CD4-positive, alpha-beta T cell treated with Interleukin-2 at 100 ng/mL for 4 hours (primary cell): ENCODE data around the gene MGAT5.
A peak's percentile ranks its signal among the peaks of the same experiment; 100 is the strongest.

Experiments used
- DNase-seq: peaks from one replicate; pipeline ENCODE4 v3.0.0-alpha.2; 2020; ENCODE audit warnings: low spot score

MGAT5 gene, protein sequence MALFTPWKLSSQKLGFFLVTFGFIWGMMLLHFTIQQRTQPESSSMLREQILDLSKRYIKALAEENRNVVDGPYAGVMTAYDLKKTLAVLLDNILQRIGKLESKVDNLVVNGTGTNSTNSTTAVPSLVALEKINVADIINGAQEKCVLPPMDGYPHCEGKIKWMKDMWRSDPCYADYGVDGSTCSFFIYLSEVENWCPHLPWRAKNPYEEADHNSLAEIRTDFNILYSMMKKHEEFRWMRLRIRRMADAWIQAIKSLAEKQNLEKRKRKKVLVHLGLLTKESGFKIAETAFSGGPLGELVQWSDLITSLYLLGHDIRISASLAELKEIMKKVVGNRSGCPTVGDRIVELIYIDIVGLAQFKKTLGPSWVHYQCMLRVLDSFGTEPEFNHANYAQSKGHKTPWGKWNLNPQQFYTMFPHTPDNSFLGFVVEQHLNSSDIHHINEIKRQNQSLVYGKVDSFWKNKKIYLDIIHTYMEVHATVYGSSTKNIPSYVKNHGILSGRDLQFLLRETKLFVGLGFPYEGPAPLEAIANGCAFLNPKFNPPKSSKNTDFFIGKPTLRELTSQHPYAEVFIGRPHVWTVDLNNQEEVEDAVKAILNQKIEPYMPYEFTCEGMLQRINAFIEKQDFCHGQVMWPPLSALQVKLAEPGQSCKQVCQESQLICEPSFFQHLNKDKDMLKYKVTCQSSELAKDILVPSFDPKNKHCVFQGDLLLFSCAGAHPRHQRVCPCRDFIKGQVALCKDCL

DNA sequence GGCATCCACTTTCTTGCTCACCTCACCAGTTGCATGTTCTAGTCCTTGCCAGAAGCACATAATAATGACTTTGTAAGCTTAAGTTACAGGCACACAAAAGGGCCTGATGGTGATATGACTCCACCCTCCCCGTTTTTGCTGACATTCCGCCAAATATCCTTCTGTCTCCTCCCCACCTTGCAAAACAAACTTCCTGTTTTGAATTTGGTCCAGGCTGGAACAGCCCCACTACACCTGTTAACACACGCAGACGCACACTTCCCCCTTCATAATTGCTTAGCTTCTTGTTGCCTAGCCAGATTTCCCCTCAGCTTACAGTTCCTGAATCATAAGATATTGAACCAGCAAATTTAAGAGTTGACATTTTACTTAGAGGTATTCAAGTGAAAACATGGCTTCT is at the start of gene MGAT5:
Gene MGAT5, plus strand, starts transcription at position 269 of the 400 bp plus-strand sequence. CDS start 332 bp downstream, outside the sequence.
- DNase-seq, result no peak

DNA sequence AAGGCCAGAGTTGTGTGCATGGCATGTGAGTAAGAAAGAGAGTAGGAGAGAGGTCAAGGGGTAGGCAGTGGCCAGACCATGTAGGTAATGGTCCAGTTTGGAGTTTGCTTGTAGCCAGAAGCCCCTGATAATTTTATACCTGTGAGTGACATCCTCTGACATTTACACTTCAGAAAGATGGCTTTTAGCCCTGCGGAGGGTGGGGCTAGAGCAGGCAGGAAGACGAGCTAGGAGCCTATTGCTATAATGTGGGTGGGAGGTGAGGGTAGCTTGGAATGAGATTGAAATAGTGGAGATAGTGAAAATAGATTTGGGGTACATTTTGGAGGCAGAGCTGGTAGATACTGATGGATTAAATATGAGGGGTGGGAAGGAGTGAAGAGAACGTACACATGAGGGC is 48.8 kb upstream of the MGAT5 start:
- no peak for DNase-seq

DNA sequence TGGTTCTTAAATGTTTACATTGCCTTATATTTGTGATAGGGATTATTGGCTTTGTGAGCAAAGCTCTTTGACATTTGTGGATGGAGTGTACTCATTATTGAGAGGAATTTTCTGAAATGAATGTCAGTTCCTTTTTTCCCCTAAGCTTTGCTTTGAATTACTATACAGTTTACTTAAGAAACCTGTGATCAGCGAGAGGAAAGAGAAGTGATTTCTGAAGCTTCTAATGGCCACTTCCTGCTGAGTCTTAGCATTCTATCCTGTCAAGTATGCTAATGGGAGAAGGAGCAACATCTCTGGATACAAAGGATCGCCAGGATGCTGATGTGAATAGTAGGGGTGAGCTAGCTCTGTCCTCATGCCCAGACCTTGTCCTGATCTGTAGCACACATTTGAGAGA is 47.8 kb upstream of the MGAT5 start:
- DNase-seq, result no peak

DNA sequence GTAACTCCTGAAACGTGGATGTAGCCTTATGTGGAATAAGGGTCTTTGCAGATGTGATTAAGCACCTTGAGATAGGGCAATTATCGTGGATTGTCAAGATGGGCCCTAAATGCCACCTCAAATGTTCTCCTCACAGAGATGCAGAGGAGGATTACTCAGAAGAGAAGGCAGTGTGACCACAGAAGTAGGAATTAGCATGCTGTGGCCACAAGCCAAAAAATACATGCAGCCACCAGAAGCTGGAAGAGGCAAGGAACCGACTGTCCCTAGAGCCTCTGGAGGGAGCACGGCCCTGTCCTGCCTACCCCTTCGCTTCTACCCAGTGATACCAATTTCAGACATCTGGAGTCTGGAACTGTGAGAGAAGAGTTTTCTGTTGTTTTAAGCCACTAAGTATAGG is 47.3 kb upstream of the MGAT5 start:
- DNase-seq, result no peak

DNA sequence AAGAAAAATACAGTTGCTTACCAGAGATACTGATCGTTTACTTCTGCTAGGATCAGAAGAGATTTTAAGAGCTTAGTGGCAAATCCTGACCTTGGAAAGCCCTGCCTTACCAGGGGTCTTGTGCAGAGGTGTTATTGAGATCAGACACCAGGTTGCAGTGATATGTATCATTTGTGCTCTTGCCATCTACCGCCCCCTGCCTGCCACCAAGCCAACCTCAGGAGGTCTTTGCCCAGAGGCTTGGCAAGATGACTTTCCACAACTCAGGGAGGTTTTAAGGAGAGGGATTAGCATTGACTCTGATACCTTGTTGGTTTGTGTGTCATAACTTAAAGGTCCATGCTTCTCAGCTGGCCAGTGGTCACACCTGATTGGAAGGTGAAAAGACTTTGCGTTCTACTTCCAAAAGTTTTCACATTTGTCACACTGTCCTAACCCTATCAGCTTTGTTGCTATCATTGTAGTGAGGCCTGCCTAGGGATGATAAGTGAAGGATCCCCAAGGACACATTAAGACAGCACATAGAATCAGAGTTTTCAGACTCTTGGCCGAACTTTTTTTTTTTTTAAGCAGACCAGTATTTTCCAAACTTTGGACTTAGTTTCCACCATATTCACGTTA is 46.2 kb upstream of the MGAT5 start:
- peak; percentile 68 for DNase-seq

DNA sequence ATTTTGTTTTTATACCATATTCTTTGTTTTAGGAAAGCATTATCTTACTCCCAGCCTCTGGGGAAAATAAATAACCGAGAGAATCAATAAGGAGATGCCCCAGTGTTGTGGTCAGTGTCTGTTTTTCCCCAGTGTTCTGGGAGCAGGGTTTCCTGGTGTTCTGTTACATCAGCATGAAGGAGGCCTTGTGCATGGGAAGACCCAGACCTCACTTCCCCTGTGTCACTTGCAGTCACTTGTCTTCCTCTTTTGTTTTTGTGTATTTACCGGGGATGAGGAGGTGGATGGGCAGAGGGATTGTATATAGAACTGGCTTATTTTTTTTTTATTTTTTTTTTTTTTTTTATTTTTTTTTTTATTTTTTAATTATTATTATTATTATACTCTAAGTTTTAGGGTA is 45.0 kb upstream of the MGAT5 start:
- DNase-seq, result no peak

DNA sequence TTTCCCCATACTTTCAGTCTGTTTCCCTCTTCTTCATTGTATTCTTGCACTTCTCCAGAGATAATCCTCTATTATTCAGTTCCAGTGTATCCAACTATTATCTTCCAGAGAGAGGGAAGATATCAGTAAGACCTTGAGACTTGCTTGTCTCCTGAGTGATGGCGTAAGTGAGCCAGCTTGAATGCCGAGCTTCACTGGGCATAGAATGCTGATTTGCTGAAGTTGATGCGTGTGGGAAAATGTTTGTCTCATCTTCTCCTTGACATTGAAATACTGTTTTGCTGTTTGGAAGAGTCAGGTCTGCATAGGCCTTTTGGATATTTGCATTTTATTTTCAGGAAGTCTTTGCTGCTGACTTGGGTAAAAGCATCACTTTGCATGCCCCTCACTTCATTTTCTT is 41.1 kb upstream of the MGAT5 start:
- DNase-seq, result no peak

DNA sequence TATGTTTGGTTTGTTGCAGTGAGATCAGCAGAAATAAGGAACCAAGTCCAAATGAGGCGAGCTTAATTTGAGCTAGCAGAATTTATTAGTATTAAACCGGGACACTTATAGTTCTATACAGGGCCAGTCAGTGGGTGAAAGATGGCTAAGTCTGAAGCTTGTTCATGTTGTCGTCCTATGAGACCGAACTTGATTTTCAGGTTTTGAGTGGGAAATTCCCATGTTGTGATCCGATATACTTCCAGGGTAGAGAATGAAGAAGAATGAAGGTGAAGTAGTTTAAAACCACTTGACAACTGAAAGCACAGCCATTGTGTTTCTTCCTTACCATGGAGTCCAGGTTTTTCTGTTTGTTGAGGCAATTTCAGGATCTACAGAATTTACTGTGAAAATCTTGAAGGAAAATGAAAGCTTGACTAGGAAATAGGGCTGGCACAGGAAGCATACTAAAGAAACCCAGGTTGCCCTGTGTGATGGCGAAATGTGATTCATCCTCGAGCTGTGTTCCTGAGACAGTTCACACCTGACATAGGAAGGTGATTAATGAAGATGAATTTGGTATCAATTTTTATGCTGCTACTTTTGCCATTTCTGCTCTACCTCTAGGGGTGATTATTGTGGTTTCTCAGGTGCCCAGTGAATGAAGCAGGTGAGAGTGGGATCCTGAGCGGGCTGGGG is 37.6 kb upstream of the MGAT5 start:
- peak; percentile 43 for DNase-seq

DNA sequence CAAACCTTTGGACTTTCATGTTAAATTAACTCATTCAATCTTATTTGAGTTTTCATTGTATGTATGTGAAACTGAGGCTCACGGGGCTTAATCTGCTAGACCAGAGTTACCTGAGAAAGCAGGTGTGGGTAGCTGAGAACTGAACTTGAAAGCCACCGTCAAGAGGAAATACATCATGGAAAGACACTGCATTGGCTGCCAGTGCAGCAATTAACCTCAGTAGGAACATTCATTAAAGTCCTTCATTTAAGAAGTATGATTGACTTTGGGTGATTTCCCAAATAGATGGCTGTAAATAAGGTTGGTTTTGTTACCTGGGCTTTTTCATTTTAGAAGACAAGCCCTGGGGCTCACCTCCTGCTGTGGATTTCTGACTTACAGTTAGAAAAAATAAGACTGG is 36.5 kb upstream of the MGAT5 start:
- DNase-seq, result no peak

DNA sequence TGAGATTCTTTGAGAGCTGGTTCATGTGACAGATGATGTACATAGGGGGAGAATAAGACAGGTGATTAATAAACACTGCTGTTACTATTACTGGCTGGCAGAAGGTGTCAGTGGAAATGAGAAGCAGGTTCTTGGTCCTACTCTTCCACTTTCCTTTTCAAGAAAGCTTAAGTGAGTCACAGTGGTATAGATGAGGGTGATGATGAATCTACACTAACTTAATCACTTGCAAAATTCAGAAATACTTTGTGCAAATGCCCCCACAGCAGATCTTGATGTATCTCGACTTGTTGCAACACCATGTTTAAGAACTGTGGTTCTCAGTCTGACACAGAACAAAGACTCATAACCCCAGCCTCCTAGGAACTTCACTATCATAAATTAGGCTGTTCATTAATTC is 35.9 kb upstream of the MGAT5 start:
- DNase-seq, result peak; percentile 77

DNA sequence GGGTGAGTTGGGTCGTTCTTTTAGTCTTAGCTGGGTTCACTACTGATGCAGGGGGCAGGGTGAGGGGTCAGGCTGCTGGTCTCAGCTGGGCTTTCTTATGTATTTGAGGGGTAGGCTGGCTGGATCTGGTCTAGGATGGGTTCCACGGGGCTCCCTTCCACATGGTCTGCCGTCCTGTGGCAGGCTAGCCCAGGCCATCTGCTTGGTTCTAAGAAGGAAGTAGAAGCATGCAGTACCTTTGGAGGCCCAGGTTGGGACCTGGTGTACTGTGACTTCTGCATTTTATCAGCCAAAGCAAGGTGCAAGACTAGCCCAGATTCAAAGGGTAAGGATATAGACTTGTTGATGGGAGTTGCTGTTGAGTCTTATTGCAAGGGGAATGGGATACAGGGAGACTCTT is 35.5 kb upstream of the MGAT5 start:
- DNase-seq, result no peak

DNA sequence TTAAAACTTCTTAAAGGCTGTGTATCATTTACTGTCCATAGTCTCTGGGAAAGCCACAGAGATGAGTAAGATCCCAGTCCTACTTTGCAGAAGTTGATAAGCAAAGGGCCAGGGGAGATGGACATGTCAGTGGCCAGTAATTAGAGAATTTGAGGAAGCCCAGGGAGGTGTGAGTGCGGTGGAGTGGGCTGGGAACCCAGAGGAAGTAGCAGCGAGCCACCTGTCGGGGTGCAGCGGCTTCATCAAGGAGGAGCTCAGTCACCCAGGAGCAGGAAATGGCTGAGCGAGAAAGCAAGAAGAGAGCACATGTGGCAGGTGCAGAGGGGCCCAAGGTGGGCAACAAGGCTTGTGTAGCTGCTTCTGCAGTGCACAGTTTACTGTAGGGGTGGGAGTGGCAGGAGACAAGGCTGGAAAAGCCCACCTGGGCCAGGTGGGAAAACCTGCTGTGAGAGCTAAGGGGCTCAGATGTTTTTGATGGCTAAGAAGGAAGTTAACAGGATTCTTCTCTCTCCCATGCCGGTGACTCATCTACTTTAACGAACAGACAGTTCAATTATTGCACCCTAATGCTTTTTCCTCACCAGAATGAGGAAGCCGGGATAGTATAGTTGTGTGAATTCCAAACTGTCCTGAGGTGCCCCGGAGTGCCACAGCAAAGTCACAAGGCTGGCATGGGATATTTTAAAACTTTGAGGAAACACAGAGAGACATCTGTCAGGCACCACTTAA is 34.8 kb upstream of the MGAT5 start:
- DNase-seq, result peak; percentile 41

DNA sequence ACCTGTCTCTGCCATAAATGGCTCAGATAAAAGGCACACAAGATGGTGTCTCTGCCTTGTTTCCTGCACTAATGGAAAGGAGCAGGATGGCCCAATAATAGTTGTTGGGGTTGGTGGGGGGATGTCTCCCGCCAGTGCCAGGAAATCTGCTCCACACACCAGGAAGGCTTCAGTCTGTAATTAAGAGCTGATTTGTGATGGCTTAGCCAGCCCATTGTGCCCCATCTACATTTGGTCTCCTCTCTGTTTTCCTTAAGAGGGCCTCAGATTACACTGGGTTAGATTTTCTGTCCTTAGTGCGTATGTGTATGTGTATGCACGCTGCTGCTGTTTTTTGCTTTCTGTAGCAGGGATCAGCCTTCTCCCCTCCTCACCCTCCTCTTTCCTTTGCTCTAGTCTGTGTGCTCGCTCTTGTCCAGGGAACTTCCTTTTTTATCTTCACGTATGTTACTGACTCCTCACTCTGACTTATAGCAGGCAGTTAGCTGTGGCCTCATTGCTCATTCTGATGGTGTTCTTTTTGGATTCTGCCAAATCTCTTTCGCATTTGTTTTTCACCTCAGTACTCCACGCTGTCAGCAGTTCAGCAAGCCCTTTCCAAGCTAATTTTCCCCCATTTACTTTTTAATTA is 33.4 kb upstream of the MGAT5 start:
- no peak for DNase-seq

DNA sequence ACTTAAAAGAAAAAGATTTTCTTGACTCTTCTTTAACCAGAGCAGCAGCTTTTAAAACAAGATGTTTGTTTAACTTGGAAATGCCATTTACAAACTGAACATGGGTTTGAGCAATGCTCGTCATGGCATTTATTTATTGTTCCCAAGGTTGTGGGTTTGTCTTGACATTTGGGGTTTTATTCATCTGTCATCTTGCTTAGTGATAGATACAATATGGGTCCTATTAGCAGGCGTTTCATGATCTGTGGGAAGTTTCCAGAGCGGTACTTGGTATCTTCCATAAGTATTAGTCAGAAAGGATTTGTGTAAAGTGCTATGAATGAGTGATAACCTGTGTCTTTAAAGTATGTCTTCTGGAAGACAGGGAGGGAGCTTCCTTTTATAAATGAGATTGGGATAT is 29.9 kb upstream of the MGAT5 start:
- no peak for DNase-seq

DNA sequence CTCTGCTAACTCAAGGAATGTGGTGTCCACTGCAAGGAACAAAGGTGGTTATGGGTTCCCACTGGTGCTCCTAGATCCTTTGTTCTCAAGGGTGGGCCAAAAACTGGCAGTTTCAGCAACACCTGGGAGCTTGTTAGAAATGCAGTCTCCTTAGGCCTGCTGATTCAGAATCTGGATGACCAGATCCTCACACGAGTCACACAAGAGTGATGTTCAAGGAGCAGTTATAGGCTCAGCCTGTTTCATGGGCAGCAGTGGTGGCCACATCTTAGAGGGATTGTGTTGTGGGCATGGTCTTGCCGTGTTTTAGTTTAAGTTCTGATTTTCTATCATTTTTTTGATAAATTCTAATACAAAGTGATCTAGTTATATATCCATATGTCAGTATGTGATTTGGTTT is 28.7 kb upstream of the MGAT5 start:
- no peak for DNase-seq

DNA sequence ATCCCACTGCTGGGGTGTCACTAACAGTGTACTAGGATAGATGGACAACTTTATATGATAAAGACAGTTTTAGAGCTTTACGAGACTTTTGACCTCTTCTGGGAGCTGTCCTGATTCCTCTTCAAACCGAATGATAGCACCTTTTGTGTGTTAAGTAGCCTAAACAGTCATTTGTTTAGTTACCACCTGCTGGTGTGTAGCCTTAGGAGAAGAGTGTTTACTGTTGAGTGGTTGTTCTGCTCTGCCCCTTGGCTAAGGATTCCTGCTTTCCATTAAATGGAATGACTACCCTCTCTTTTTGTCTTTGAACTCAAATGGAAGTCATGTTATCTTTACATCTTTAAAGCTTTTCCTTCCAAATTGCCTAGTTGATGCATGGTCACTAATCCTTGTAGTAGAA is 28.0 kb upstream of the MGAT5 start:
- DNase-seq, result no peak

DNA sequence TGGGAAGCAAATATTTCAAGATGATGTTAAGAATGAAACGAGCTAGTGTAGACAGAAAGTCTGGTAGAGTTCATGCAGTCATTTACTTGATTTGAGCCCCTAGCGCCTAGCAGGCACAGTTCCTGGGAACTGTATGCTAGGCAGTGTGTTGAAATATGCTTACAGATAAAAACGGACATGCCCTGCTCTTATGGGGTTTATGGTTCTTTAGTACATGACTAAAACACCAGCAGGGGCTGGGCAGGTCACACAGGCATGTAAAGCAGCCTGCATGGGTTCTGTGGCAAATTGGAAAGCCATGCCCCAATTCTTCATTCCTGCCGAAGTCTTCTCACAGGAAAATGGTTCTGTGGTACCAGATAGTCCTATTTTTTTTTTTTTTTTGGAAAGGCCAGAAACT is 27.3 kb upstream of the MGAT5 start:
- no peak for DNase-seq

DNA sequence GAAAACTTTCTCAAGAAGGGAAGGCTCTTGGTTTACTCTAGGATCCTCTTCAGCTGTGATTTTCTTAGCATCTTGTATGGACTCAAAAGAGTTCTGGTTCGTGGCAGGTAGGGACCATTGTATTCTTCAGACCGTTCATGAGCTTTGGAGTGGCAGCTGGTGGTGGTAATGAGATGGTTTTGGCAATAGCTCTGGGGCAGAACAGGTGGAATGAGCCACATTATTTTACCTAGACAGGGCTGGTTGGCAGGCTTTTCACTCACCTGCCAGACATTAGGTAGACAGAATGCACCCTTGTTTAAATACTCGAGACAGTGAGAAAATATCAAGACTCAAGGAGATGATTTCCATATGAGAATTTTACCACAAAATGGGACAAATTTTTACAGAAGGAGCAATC is 26.2 kb upstream of the MGAT5 start:
- DNase-seq, result no peak

DNA sequence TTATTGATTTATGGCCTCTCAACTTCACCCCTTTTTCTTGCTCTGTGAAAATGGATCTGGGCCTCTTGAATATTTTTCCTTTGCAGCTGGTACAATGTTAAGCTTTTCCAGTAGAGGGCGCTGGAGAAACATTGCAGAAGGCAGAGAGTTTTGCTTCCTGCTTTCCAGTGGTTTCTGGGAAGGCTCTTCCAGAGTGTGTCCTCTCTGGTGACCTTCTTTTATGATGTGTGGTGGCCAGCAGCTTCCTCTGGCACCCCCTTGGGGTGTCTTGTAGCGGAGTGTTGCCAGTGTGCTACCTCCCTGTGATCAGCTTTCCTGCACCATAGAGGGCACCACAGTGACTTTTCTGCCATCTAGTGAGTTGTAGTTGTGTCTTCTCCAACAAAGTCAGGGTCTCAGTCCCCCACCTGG is 25.4 kb upstream of the MGAT5 start:
- DNase-seq, result no peak

DNA sequence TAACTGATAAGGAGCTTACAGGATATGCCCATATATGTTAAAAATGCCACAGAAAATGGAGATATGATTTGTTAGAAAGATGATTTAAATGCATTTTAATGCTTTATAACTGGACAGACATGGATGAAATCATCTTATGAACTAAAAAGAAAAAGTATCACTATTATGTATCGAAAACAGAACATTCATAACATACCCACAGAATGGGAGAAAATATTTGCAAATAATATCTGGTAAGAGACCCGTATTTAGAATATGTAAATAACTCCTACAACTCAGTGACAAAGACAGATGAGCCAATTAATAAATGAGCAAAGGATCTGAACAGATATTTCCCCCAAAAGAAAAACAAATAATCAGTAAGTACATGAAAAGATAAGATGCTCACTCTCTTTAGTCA is 24.3 kb upstream of the MGAT5 start:
- no peak for DNase-seq

DNA sequence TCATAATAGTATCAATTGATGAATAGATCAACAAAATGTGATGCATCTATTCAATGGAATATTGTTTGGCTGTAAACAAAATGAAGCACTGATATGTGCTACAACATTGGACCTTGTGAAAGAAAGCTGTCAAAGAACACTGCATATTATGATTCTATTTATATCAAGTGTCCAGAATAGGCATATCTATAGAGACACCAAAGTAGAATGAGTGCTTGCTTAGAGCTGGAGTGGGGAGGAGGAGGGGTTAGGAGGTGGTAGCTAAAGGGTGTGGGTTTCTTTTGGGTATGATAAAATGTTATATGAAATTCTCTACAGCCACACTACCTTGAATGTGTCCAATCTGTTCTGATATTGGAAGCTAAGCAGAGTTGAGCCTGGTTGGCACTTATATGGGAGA is 23.0 kb upstream of the MGAT5 start:
- DNase-seq, result no peak
